Stomach smooth muscle (tissue), 2 donors: ENCODE data around the gene COL1A1.

Experiments
- H3K27ac ChIP-seq: one replicate; pipeline ENCODE4 v1.7.0; 2013; ENCODE audit warnings: mild to moderate bottlenecking, low read length, inconsistent platforms
- H3K27me3 ChIP-seq, 2 donors: one replicate each; pipeline ENCODE4 v1.7.0; 2013; ENCODE audit warnings: low read length in 2 of 2; ENCODE audit not compliant: insufficient read depth in 2 of 2, control insufficient read depth in 1 of 2
- H3K36me3 ChIP-seq, 2 donors: one replicate each; pipeline ENCODE4 v1.7.0; 2013; ENCODE audit warnings: low read length in 2 of 2; ENCODE audit not compliant: control insufficient read depth in 2 of 2, insufficient read depth in 2 of 2
- H3K4me1 ChIP-seq: one replicate; pipeline ENCODE4 v1.7.0; 2013; ENCODE audit warnings: low read length; ENCODE audit not compliant: control insufficient read depth, insufficient read depth
- H3K4me3 ChIP-seq, 2 donors: one replicate each; pipeline ENCODE4 v1.7.0; 2013; ENCODE audit warnings: low read length in 2 of 2
- H3K9ac ChIP-seq, 2 donors: one replicate each; pipeline ENCODE4 v1.7.0; 2013; ENCODE audit warnings: low read length in 2 of 2, mild to moderate bottlenecking in 1 of 2
- H3K9me3 ChIP-seq, 2 donors: one replicate each; pipeline ENCODE4 v1.7.0; 2013; ENCODE audit warnings: low read length in 2 of 2; ENCODE audit not compliant: control insufficient read depth in 2 of 2
- donor health status: healthy.
- donor health status: Pancreatic carcinoma.

COL1A1 gene

GRCh38 chr17:50201276-50201854 is at the start of gene COL1A1:
Gene COL1A1, minus strand, starts transcription at chr17:50201631. Its CDS starts 118 bp downstream, at chr17:50201513.
- Histone ChIP-seq H3K9ac (peak within 1 kb of the TSS; percentile 89 to 92), H3K36me3 (peaks cover 24 to 27% of the 10 kb centered on the region in 2 donors), H3K4me1 (peaks cover 64% of the 10 kb centered on the region), H3K27me3 (no peaks in the 10 kb centered on the region), H3K4me3 (peak within 1 kb of the TSS; percentile 90 to 93), H3K27ac (peak within 1 kb of the TSS; percentile 98), H3K9me3 (no peaks in the 10 kb centered on the region)

DNA sequence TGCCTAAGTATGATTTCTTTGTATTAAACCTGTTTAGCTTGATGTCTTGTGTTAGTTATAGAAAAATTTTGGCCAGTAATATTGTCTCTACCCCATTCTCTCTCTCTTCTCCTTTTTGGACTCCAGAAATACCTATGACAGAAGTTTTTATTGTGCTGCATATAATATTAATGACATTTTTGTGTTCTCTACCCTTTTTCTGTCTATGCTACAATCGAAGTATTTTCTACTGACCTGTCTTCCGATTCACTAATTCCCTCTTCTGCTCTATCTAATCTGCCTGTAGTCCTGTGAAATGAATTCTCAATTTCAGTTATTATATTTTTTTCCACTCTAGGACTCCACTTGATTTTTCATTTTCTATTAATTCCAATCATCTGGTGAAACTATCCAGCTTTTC is 46.8 kb upstream of the COL1A1 start:
- Histone ChIP-seq H3K27me3 (no peaks in the 10 kb centered on the region), H3K36me3 (no peaks in the 10 kb centered on the region), H3K4me1 (no peaks in the 10 kb centered on the region), H3K4me3 (no peak overlapping the region), H3K9me3 (no peaks in the 10 kb centered on the region), H3K27ac (no peak overlapping the region), H3K9ac (no peak overlapping the region)

GRCh38 chr17:50244771-50245170 is 43.3 kb upstream of the COL1A1 start:
- Histone ChIP-seq H3K9me3 (no peaks in the 10 kb centered on the region), H3K36me3 (no peaks in the 10 kb centered on the region), H3K4me3 (no peak overlapping the region), H3K27ac (no peak overlapping the region), H3K4me1 (peaks cover 3% of the 10 kb centered on the region), H3K27me3 (no peaks in the 10 kb centered on the region), H3K9ac (no peak overlapping the region)

GRCh38 chr17:50241431-50241830 is 40.0 kb upstream of the COL1A1 start:
- Histone ChIP-seq H3K27ac (no peak overlapping the region), H3K27me3 (no peaks in the 10 kb centered on the region), H3K36me3 (no peaks in the 10 kb centered on the region), H3K4me1 (peaks cover 5% of the 10 kb centered on the region), H3K9me3 (no peaks in the 10 kb centered on the region), H3K4me3 (no peak overlapping the region), H3K9ac (no peak overlapping the region)

- no peaks in the 10 kb centered on the region for H3K27me3 ChIP-seq
- H3K9me3 ChIP-seq, result no peaks in the 10 kb centered on the region
- no peak overlapping the region for H3K4me3 ChIP-seq
- H3K4me1 ChIP-seq, result peaks cover 5% of the 10 kb centered on the region
- no peak overlapping the region for H3K27ac ChIP-seq
- H3K36me3 ChIP-seq, result no peaks in the 10 kb centered on the region
- H3K9ac ChIP-seq, result no peak overlapping the region
Measured at GRCh38 chr17:50240851-50241250, 39.4 kb upstream of the COL1A1 start.

DNA sequence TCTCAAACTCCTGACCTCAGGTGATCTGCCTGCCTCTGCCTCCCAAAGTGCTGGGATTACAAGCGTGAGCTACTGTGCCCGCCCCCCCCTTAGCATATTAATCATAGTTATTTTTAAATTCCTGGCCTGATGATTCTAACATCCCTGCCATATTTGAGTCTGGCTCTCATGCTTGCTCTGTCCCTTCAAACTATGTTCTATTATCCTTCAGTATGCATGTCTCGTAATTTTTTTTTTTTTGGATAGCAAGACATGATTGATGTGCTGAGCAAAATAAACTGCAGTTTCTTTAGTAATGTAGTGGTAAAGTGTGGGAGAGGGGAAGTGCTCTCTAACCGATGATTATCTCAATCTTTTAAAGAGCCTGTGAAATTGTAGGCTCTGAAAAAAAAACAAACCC is 38.5 kb upstream of the COL1A1 start:
- Histone ChIP-seq H3K9me3 (no peaks in the 10 kb centered on the region), H3K36me3 (no peaks in the 10 kb centered on the region), H3K4me3 (no peak overlapping the region), H3K27me3 (no peaks in the 10 kb centered on the region), H3K9ac (no peak overlapping the region), H3K27ac (no peak overlapping the region), H3K4me1 (peaks cover 5% of the 10 kb centered on the region)

DNA sequence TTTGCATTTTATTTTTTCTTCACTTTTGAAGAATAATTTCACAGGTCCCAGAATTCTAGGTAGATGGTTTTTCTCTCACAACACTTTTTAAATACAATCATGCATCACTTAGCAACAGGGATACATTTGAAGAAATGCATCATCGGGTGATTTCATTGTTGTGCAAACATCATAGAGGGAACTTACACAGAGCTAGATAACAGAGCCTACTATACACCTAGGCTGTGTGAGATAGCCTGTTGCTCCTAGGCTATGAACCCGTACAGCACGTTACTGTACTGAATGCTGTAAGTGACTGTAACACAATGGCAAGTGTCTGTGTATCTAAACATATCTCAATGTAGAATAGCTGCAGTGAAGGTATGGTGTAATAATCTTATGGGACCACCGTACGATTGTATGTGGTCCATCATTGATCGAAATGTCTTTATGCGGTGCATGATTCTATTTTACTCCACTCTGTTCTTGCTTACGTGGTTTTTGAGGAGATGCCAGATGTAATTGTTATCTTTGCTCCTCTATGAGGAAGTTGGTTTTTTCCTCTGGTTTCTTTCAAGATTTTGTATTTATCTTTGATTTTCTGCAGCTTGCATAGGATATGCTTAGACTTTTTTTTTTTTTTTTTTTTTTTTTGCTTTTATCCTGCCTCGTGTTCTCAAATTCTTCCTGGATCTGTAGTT is 37.3 kb upstream of the COL1A1 start:
- Histone ChIP-seq H3K36me3 (no peaks in the 10 kb centered on the region), H3K4me3 (no peak overlapping the region), H3K27me3 (no peaks in the 10 kb centered on the region), H3K9me3 (no peaks in the 10 kb centered on the region), H3K27ac (no peak overlapping the region), H3K4me1 (peaks cover 5% of the 10 kb centered on the region), H3K9ac (no peak overlapping the region)

GRCh38 chr17:50237901-50238300 is 36.5 kb upstream of the COL1A1 start:
- no peak overlapping the region for H3K4me3 ChIP-seq
- no peak overlapping the region for H3K9ac ChIP-seq
- H3K36me3 ChIP-seq, result no peaks in the 10 kb centered on the region
- H3K27me3 ChIP-seq, result no peaks in the 10 kb centered on the region
- H3K27ac ChIP-seq, result no peak overlapping the region
- H3K9me3 ChIP-seq, result no peaks in the 10 kb centered on the region
- H3K4me1 ChIP-seq, result peaks cover 5% of the 10 kb centered on the region

- Histone ChIP-seq H3K27ac (no peak overlapping the region), H3K9me3 (no peaks in the 10 kb centered on the region), H3K9ac (no peak overlapping the region), H3K27me3 (no peaks in the 10 kb centered on the region), H3K4me3 (no peak overlapping the region), H3K4me1 (peaks cover 2% of the 10 kb centered on the region), H3K36me3 (no peaks in the 10 kb centered on the region)
Measured at GRCh38 chr17:50234581-50234980, 33.1 kb upstream of the COL1A1 start.

- no peaks in the 10 kb centered on the region for H3K9me3 ChIP-seq
- H3K27ac ChIP-seq, result no peak overlapping the region
- H3K27me3 ChIP-seq, result no peaks in the 10 kb centered on the region
- H3K4me3 ChIP-seq, result no peak overlapping the region
- peaks cover 17% of the 10 kb centered on the region for H3K4me1 ChIP-seq
- H3K36me3 ChIP-seq, result no peaks in the 10 kb centered on the region
- no peak overlapping the region for H3K9ac ChIP-seq
Measured at GRCh38 chr17:50225701-50226240, 24.3 kb upstream of the COL1A1 start.

DNA sequence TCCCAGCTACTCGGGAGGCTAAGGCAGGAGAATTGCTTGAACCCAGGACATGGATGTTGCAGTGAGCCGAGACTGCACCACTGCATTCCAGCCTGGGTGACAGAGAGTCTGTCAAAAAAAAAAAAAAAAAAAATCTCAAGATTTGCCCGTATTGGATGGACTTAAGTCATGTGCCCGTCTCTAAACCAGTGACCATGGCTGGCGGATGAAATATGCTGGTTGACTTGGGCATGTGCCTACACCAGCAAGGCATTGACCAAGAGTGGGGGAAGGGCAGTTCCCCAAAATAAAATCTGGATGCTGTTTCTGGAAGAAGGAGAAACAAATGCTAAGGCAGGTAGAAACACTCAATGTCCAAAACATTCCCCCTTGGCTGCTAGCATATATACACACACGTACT is 21.5 kb upstream of the COL1A1 start:
- Histone ChIP-seq H3K4me1 (peaks cover 38% of the 10 kb centered on the region), H3K36me3 (no peaks in the 10 kb centered on the region), H3K9me3 (no peaks in the 10 kb centered on the region), H3K9ac (no peak overlapping the region), H3K4me3 (no peak overlapping the region), H3K27me3 (no peaks in the 10 kb centered on the region), H3K27ac (no peak overlapping the region)
